Muscle of leg (tissue), 11 donors: ENCODE results near the gene HAUS3. TPM values are rescaled to one million over a fixed set of nuclear protein-coding genes. Genes with fewer than 3 reads are reported as not detected.

ENCODE experiments used
- DNase-seq: peaks from one replicate; pipeline ENCODE4 v3.0.0; 2013
- H3K27ac ChIP-seq: one replicate; pipeline ENCODE4 v1.5.1; 2013; ENCODE audit warnings: mild to moderate bottlenecking, low read length, control low read depth
- H3K27me3 ChIP-seq: one replicate; pipeline ENCODE4 v1.6.1; 2013; ENCODE audit warnings: low read length; ENCODE audit not compliant: control insufficient read depth, insufficient read depth
- H3K36me3 ChIP-seq: one replicate; pipeline ENCODE4 v1.6.1; 2013; ENCODE audit warnings: low read length; ENCODE audit not compliant: control insufficient read depth, insufficient read depth
- H3K4me1 ChIP-seq: one replicate; pipeline ENCODE4 v1.6.1; 2013; ENCODE audit warnings: low read length; ENCODE audit not compliant: control insufficient read depth, insufficient read depth
- H3K4me3 ChIP-seq: one replicate; pipeline ENCODE4 v1.5.1; 2013; ENCODE audit warnings: low read length, control low read depth
- H3K9me3 ChIP-seq: replicated peaks from 2 replicates; pipeline ENCODE4 v1.6.1; 2013; ENCODE audit warnings: low read depth, low read length; ENCODE audit not compliant: control insufficient read depth
- WGBS: methylation state at CpG from one replicate; pipeline ENCODE4 v1.1.5; 2013; ENCODE audit warnings: missing lambda C conversion rate; ENCODE audit not compliant: insufficient coverage; 5-methylcytosine and 5-hydroxymethylcytosine counted together
- polyA plus RNA-seq, 8 donors: library from polyadenylated mRNA; unstranded; fragments of 120-200 nt; gene quantifications; one replicate each; pipeline versions ENCODE4 v1.2.1 to v1.2.3, GENCODE V29; 2013; ENCODE audit warnings: inconsistent platforms in 1 of 8, low replicate concordance in 1 of 8; ENCODE audit not compliant: insufficient read length in 8 of 8, insufficient read depth in 1 of 8
- total RNA-seq: library from RNA; stranded (reverse); fragments of 120-200 nt; gene quantifications from one replicate; pipeline ENCODE4 v1.2.4, GENCODE V29; 2013

HAUS3 gene
- total and polyA plus RNA-seq, 9 donors, result 11.5 to 15.6 (median 12.9) TPM

GRCh38 chr4:2180410-2180809 is 61.5 kb downstream of the HAUS3 start:
- H3K36me3 ChIP-seq, result no peaks in the 10 kb centered on the region
- no peak overlapping the region for H3K27ac ChIP-seq
- no peak overlapping the region for H3K4me3 ChIP-seq
- H3K9me3 ChIP-seq, result no peaks in the 10 kb centered on the region
- no peaks in the 10 kb centered on the region for H3K4me1 ChIP-seq
- peak; percentile 9 for DNase-seq
- H3K27me3 ChIP-seq, result no peaks in the 10 kb centered on the region
- no CpG with 5 or more reads among the region's 2 CpGs for WGBS

GRCh38 chr4:2179717-2180116 is 62.2 kb downstream of the HAUS3 start:
- H3K4me3 ChIP-seq, result no peak overlapping the region
- WGBS, result 64% methylated on average over 5 of the region's 7 CpGs
- no peaks in the 10 kb centered on the region for H3K9me3 ChIP-seq
- no peaks in the 10 kb centered on the region for H3K36me3 ChIP-seq
- no peaks in the 10 kb centered on the region for H3K27me3 ChIP-seq
- no peaks in the 10 kb centered on the region for H3K4me1 ChIP-seq
- H3K27ac ChIP-seq, result no peak overlapping the region
- no peak for DNase-seq

GRCh38 chr4:2178986-2179385 is 62.9 kb downstream of the HAUS3 start:
- H3K27ac ChIP-seq, result no peak overlapping the region
- H3K4me1 ChIP-seq, result no peaks in the 10 kb centered on the region
- no peaks in the 10 kb centered on the region for H3K36me3 ChIP-seq
- H3K4me3 ChIP-seq, result no peak overlapping the region
- H3K27me3 ChIP-seq, result no peaks in the 10 kb centered on the region
- DNase-seq, result no peak
- H3K9me3 ChIP-seq, result no peaks in the 10 kb centered on the region
- 100% methylated on average over 1 of the region's 1 CpG for WGBS

Other genes with a start within 250 kb of the HAUS3 start
- gene NELFA, start 233.1 kb downstream of the HAUS3 start, total RNA-seq, result 14.8 TPM
- 10 to 100 TPM; 19.9 to 32.5 (median 24.1) TPM for gene NELFA, start 233.1 kb downstream of the HAUS3 start, polyA plus RNA-seq
- 0.62 TPM for gene NAT8L, start 182.8 kb downstream of the HAUS3 start, total RNA-seq
- 1 to 10 TPM; 1.6 to 6.2 (median 2.2) TPM for gene NAT8L, start 182.8 kb downstream of the HAUS3 start, polyA plus RNA-seq
- 3.4 TPM for gene POLN, start within 50 bp of the HAUS3 start, total RNA-seq
- 1 to 10 TPM; 1.5 to 4.8 (median 2.1) TPM for gene POLN, start within 50 bp of the HAUS3 start, polyA plus RNA-seq
- 31.5 TPM for gene MXD4, start 20.0 kb upstream of the HAUS3 start, total RNA-seq
- gene MXD4, start 20.0 kb upstream of the HAUS3 start, polyA plus RNA-seq, result 10 to 100 TPM; 47.4 to 65.7 (median 59.9) TPM
- gene ZFYVE28, start 176.5 kb upstream of the HAUS3 start, total RNA-seq, result 2.6 TPM
- 1 to 10 TPM in 7 of 8 donors, under 1 TPM in 1; 0.94 to 3.1 (median 1.6) TPM for gene ZFYVE28, start 176.5 kb upstream of the HAUS3 start, polyA plus RNA-seq
- gene CFAP99, start 176.8 kb upstream of the HAUS3 start, total RNA-seq, result not detected
- gene CFAP99, start 176.8 kb upstream of the HAUS3 start, polyA plus RNA-seq, result under 1 TPM in 5 of 8 donors, not detected in 3; 0.07 to 0.41 (median 0.13) TPM
- 32.1 TPM for gene RNF4, start 227.0 kb upstream of the HAUS3 start, total RNA-seq
- 10 to 100 TPM; 35.3 to 54.7 (median 43.4) TPM for gene RNF4, start 227.0 kb upstream of the HAUS3 start, polyA plus RNA-seq